Psoas muscle (tissue), 8 donors: ENCODE measurements around the gene SIRPA. TPM values are rescaled to one million over a fixed set of nuclear protein-coding genes. Genes with fewer than 3 reads are reported as not detected.
A peak's percentile ranks its signal among the peaks of the same experiment; 100 is the strongest.
"Not testable (repeated sequence)": the region's sequence is repeated elsewhere in the genome, so short reads cannot be mapped to it uniquely, and the experiment has no call there.

ENCODE experiments used
- ATAC-seq, 4 donors: fragments of 200-7000 bp; cut with Tn5 transposase; one replicate each; pipeline ENCODE4 v1.9.1; 2020; ENCODE audit warnings: moderate library complexity in 3 of 4, mild to moderate bottlenecking in 2 of 4
- DNase-seq, 2 donors: peaks; one replicate each; pipeline ENCODE4 v3.0.0-alpha.2; 2020
- H3K27ac ChIP-seq: fragments of 200-600 bp; one replicate; pipeline ENCODE4 v1.8.0; 2022
- H3K27me3 ChIP-seq, 3 donors: fragments of 200-600 bp in 1 of 3; one replicate each; pipeline versions ENCODE4 v1.6.1 to v1.8.0; 2013 to 2022; ENCODE audit warnings: low read length in 2 of 3, mild to moderate bottlenecking in 2 of 3, moderate library complexity in 1 of 3; ENCODE audit not compliant: insufficient read depth in 3 of 3
- H3K36me3 ChIP-seq, 2 donors: fragments of 200-600 bp in 1 of 2; one replicate each; pipeline versions ENCODE4 v1.6.1 to v1.8.0; 2013 to 2022; ENCODE audit warnings: low read depth in 1 of 2, mild to moderate bottlenecking in 1 of 2, moderate library complexity in 1 of 2; ENCODE audit not compliant: insufficient read depth in 1 of 2
- H3K4me1 ChIP-seq: fragments of 200-600 bp; one replicate; pipeline ENCODE4 v1.8.0; 2022
- H3K4me3 ChIP-seq: fragments of 200-600 bp; one replicate; pipeline ENCODE4 v1.8.0; 2022; ENCODE audit warnings: mild to moderate bottlenecking
- H3K9me3 ChIP-seq: fragments of 200-600 bp; one replicate; pipeline ENCODE4 v1.8.0; 2022
- WGBS, 3 donors: extraction: QIAGEN DNeasy Blood & Tissue Kit; methylation state at CpG; one replicate each; pipeline versions ENCODE4 v1.1.6 to v1.1.7; 2013; 5-methylcytosine and 5-hydroxymethylcytosine counted together
- intact Hi-C, 2 donors: fragments of 100-400 bp; cut with DNase I; formaldehyde crosslinking; loops; one replicate each; pipeline versions ENCODE4 v1.11.0 to v1.14.2; 2022
- polyA plus RNA-seq, 3 donors: library from polyadenylated mRNA; stranded (reverse); fragments of 200-250 nt; gene quantifications; one replicate each; pipeline ENCODE4 v1.2.3, GENCODE V29; 2013
- total RNA-seq, 4 donors: library from RNA; stranded (reverse); fragmentation: NEBNext Ultra II Directional in 2 of 4; extraction: Animal tissue kit (Norgen Biotek cat#: 25700) in 2 of 4; gene quantifications; one replicate each; pipeline versions ENCODE4 v1.2.1 to v1.2.4, GENCODE V29; 2021 to 2023
- TF ChIP-seq, protein P1 (sequence below): fragments of 200-600 bp; IDR thresholded peaks from one replicate; pipeline ENCODE4 v1.8.0; 2022; ENCODE audit warnings: antibody characterized with exemption
- donor health status: healthy with polysubstance abuse.
- donor health status: DM: no; HTN: no; CAD: no; lungs with moderate emphysema.
- donor health status: Bipolar disorder and iron deficiency.
- donor health status: healthy.
- donor health status: DM: yes; HTN: yes; CAD: no.
- donor health status: DM: no; HTN: no; CAD: no.
- donor health status: DM: no; HTN: no; CAD: no.
- donor health status: DM: yes; HTN: yes; CAD: no.

Gene SIRPA
- total and polyA plus RNA-seq, 7 donors, result 6.2 to 42.9 (median 15.3) TPM

- no peak for DNase-seq
- intact Hi-C loops, result no loop called here
- H3K9me3 ChIP-seq, result no peaks in the 10 kb centered on the region
- H3K36me3 ChIP-seq, result peaks cover 0 to 28% of the 10 kb centered on the region in 2 donors
- no peaks in the 10 kb centered on the region for H3K4me1 ChIP-seq
- 85 to 90% (median 85%) methylated on average over 12 of the region's 12 CpGs for WGBS, 3 donors
- TF ChIP-seq, protein P1, sequence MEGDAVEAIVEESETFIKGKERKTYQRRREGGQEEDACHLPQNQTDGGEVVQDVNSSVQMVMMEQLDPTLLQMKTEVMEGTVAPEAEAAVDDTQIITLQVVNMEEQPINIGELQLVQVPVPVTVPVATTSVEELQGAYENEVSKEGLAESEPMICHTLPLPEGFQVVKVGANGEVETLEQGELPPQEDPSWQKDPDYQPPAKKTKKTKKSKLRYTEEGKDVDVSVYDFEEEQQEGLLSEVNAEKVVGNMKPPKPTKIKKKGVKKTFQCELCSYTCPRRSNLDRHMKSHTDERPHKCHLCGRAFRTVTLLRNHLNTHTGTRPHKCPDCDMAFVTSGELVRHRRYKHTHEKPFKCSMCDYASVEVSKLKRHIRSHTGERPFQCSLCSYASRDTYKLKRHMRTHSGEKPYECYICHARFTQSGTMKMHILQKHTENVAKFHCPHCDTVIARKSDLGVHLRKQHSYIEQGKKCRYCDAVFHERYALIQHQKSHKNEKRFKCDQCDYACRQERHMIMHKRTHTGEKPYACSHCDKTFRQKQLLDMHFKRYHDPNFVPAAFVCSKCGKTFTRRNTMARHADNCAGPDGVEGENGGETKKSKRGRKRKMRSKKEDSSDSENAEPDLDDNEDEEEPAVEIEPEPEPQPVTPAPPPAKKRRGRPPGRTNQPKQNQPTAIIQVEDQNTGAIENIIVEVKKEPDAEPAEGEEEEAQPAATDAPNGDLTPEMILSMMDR, result no peak
- H3K4me3 ChIP-seq, result no peak overlapping the region
- no peaks in the 10 kb centered on the region for H3K27me3 ChIP-seq
- H3K27ac ChIP-seq, result no peak overlapping the region
- no peak for ATAC-seq
These were observed 16.8 kb downstream of the SIRPA start for GRCh38 chr20:1912053-1912452.

DNA sequence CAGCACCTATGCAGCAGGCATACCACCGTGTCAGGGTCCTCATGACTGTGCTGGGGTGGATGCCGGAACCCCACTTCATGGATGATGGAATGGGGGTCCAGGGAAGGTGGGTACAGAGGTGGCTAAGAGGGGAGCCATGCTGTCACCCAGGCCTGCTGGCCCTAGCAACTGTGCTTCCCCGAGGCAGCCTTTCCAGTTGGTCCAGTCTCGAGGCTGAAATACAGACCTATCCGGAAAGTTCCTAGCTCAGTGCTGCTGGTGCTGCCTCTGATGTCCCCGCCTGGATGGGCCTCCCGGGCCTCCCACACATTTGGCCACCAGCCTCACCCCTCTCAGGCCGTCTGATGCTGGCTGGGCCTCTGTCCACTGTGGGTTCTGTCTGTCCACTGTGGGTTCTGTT is 17.4 kb downstream of the SIRPA start:
- H3K27me3 ChIP-seq, result no peaks in the 10 kb centered on the region
- peaks cover 0 to 34% of the 10 kb centered on the region in 2 donors for H3K36me3 ChIP-seq
- TF ChIP-seq, protein P1, result no peak
- 77 to 81% (median 78%) methylated on average over 8 of the region's 8 CpGs for WGBS, 3 donors
- H3K4me1 ChIP-seq, result no peaks in the 10 kb centered on the region
- intact Hi-C loops, result no loop called here
- DNase-seq, result no peak
- no peak overlapping the region for H3K27ac ChIP-seq
- no peak overlapping the region for H3K4me3 ChIP-seq
- no peaks in the 10 kb centered on the region for H3K9me3 ChIP-seq
- no peak for ATAC-seq

DNA sequence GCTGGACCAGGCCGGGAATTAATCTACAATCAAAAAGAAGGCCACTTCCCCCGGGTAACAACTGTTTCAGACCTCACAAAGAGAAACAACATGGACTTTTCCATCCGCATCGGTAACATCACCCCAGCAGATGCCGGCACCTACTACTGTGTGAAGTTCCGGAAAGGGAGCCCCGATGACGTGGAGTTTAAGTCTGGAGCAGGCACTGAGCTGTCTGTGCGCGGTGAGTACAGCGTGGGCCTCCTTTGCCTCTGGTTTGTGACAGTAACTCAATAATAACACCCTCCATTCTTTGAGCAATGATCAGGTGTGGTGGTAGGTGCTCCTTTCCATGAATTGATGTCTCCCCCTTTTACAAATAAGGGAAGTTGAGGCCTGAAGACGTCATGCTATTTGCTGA is 20.0 kb downstream of the SIRPA start:
- WGBS, 3 donors, result 67 to 94% (median 84%) methylated on average over 6 to 12 of the region's 12 CpGs
- H3K27ac ChIP-seq, intact Hi-C loops, DNase-seq, H3K9me3 ChIP-seq, ATAC-seq, H3K27me3 ChIP-seq, H3K4me3 ChIP-seq, H3K4me1 ChIP-seq: not testable (repeated sequence)
- H3K36me3 ChIP-seq, result peaks cover 0 to 58% of the 10 kb centered on the region in 2 donors

- H3K36me3 ChIP-seq, result peaks cover 0 to 58% of the 10 kb centered on the region in 2 donors
- intact Hi-C loops, result no loop called here
These were observed 20.5 kb downstream of the SIRPA start for GRCh38 chr20:1915725-1916124.

GRCh38 chr20:1917786-1918185 is 22.6 kb downstream of the SIRPA start:
- H3K9me3 ChIP-seq, result no peaks in the 10 kb centered on the region
- no peak for ATAC-seq
- no peaks in the 10 kb centered on the region for H3K4me1 ChIP-seq
- WGBS, 3 donors, result 100% methylated on average over 1 of the region's 1 CpG
- no peak for DNase-seq
- TF ChIP-seq, protein P1, result no peak
- no peak overlapping the region for H3K27ac ChIP-seq
- peaks cover 0 to 69% of the 10 kb centered on the region in 2 donors for H3K36me3 ChIP-seq
- H3K4me3 ChIP-seq, result no peak overlapping the region
- intact Hi-C loops, result no loop called here
- no peaks in the 10 kb centered on the region for H3K27me3 ChIP-seq

More at GRCh38 chr20:1915725-1916124, 20.5 kb downstream of the SIRPA start:
- H3K27me3 ChIP-seq, result no peaks in the 10 kb centered on the region
- H3K9me3 ChIP-seq, result no peaks in the 10 kb centered on the region
- no peak overlapping the region for H3K27ac ChIP-seq
- H3K4me1 ChIP-seq, result no peaks in the 10 kb centered on the region
- no peak overlapping the region for H3K4me3 ChIP-seq
- ATAC-seq (no peak), DNase-seq (peak in 1 of 2 donors; percentile 34)
- TF ChIP-seq, protein P1, result no peak
- WGBS, 3 donors, result 92 to 96% (median 93%) methylated on average over 3 of the region's 3 CpGs
